ENCODE data around the gene MAPKAP1.
A peak's percentile ranks its signal among the peaks of the same experiment; 100 is the strongest.

DNA sequence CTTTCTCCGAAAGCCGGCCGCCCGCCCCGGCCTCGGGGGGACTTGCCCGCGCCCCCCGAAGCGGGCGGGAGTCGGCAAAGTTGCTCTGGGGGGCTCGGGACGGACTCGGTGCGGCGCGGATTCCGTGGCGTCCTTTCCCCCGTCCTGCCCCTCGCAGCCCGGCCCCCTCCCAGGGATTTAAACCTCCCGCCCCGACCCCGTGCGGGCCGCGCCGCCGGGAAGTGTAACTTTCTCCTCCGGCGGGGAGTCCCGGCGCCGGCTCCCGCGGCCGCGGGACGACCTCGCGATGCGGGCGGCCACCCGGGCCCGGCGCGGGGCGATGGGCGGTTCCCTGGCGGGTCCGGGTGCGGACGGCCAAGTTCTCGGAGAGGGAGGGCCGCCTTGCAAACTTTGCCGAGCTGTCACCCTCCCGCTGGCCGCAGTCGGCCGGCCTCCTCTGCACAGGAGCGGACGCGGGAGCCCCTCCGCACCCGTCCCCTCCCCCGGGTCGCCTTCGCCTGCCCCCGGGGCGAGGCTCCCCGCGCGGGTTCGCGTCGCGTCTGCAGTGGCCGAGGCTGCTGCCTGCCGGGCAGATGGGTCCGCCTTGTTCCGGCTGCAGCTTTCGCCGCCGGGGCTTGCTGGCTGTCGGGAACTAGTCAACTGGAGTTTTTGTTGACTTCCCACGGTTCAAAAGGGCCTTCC, 40.9 kb upstream of the MAPKAP1 start:
- TF ChIP-seq, protein P1, sequence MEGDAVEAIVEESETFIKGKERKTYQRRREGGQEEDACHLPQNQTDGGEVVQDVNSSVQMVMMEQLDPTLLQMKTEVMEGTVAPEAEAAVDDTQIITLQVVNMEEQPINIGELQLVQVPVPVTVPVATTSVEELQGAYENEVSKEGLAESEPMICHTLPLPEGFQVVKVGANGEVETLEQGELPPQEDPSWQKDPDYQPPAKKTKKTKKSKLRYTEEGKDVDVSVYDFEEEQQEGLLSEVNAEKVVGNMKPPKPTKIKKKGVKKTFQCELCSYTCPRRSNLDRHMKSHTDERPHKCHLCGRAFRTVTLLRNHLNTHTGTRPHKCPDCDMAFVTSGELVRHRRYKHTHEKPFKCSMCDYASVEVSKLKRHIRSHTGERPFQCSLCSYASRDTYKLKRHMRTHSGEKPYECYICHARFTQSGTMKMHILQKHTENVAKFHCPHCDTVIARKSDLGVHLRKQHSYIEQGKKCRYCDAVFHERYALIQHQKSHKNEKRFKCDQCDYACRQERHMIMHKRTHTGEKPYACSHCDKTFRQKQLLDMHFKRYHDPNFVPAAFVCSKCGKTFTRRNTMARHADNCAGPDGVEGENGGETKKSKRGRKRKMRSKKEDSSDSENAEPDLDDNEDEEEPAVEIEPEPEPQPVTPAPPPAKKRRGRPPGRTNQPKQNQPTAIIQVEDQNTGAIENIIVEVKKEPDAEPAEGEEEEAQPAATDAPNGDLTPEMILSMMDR (IDR thresholded peaks at IDR 0.05) = no peak
- peak; percentile 9 for TF ChIP-seq EZH2 (IDR thresholded peaks at IDR 0.05)
